Activated T-helper 17 cell treated with anti-CD3 and anti-CD28 coated beads, Interleukin-2, amount 50 U/mL, for 72 hours (primary cell): Measurements from ENCODE around the gene NDE1. TPM values are rescaled to one million over a fixed set of nuclear protein-coding genes. Genes with fewer than 3 reads are reported as not detected.
"Not testable (repeated sequence)": the region's sequence is repeated elsewhere in the genome, so short reads cannot be mapped to it uniquely, and the experiment has no call there.

ENCODE experiments used
- ATAC-seq: fragments of 150-1000 bp; cut with Tn5 transposase; replicated peaks from 2 replicates; pipeline ENCODE4 v1.10.0; 2021; ENCODE audit warnings: mild to moderate bottlenecking, moderate library complexity
- H3K27ac Mint-ChIP-seq: one replicate; pipeline ENCODE4 v1.8.0; 2022; ENCODE audit warnings: mixed read lengths
- H3K27me3 Mint-ChIP-seq: one replicate; pipeline ENCODE4 v1.8.0; 2022; ENCODE audit warnings: mixed read lengths
- H3K36me3 Mint-ChIP-seq: one replicate; pipeline ENCODE4 v1.8.0; 2022; ENCODE audit warnings: low read depth, mild to moderate bottlenecking, mixed read lengths
- H3K4me1 Mint-ChIP-seq: one replicate; pipeline ENCODE4 v1.8.0; 2022; ENCODE audit warnings: mixed read lengths
- H3K4me3 Mint-ChIP-seq: one replicate; pipeline ENCODE4 v1.8.0; 2022; ENCODE audit warnings: mild to moderate bottlenecking, mixed read lengths
- H3K9me3 Mint-ChIP-seq: one replicate; pipeline ENCODE4 v1.8.0; 2022; ENCODE audit warnings: mixed read lengths
- total RNA-seq, 2 donors: library from RNA; stranded (reverse); gene quantifications; one replicate each; pipeline ENCODE4 v1.2.3, GENCODE V29; 2022

Gene NDE1
- total RNA-seq, 2 donors from 2014 or later: 112 to 117 TPM

- peak overlapping the region; percentile 21 for H3K27ac Mint-ChIP-seq
- H3K4me1 Mint-ChIP-seq: peaks cover 7% of the 10 kb centered on the region
- H3K36me3 Mint-ChIP-seq: peaks cover 57% of the 10 kb centered on the region
- no peaks in the 10 kb centered on the region for H3K9me3 Mint-ChIP-seq
- H3K4me3 Mint-ChIP-seq: peak overlapping the region; percentile 99
- H3K27me3 Mint-ChIP-seq: no peaks in the 10 kb centered on the region
- ATAC-seq: no peak
Observed at GRCh38 chr16:15652293-15653001, 2.4 kb downstream of the NDE1 start.

- Mint-ChIP-seq H3K4me3 (peak overlapping the region; percentile 99), H3K9me3 (no peaks in the 10 kb centered on the region), H3K36me3 (peaks cover 61% of the 10 kb centered on the region), H3K4me1 (peaks cover 12% of the 10 kb centered on the region), H3K27ac (peak overlapping the region; percentile 21), H3K27me3 (no peaks in the 10 kb centered on the region)
- ATAC-seq: no peak
Observed at GRCh38 chr16:15653227-15653626, 3.2 kb downstream of the NDE1 start.

GRCh38 chr16:15654591-15654990 is 4.5 kb downstream of the NDE1 start:
- Mint-ChIP-seq H3K27ac (no peak overlapping the region), H3K9me3 (no peaks in the 10 kb centered on the region), H3K36me3 (peaks cover 67% of the 10 kb centered on the region), H3K4me3 (no peak overlapping the region), H3K27me3 (no peaks in the 10 kb centered on the region), H3K4me1 (peaks cover 18% of the 10 kb centered on the region)
- no peak for ATAC-seq

GRCh38 chr16:15655561-15655960 is 5.5 kb downstream of the NDE1 start:
- H3K9me3 Mint-ChIP-seq, H3K4me3 Mint-ChIP-seq, H3K27ac Mint-ChIP-seq, H3K27me3 Mint-ChIP-seq, ATAC-seq: not testable (repeated sequence)
- H3K4me1 Mint-ChIP-seq: peaks cover 21% of the 10 kb centered on the region
- peaks cover 73% of the 10 kb centered on the region for H3K36me3 Mint-ChIP-seq

DNA sequence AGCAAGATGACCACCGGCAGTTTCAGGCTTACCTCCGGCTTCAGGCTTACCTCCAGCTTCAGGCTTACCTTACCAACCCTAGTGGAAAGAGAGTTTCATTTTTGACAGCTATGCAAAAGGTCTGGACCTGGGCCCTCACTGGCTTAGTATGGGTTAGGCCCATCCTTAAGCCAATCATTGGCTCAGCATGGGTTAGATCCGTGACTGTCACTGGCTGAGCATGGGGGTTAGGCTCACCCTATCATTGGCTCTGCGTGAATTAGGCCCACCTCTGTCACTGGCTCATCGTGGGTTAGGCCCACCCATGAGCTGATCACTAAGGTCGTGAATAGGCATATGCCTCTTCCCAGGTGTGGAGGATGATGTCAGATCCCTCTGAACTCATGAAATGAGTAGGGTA is 8.1 kb downstream of the NDE1 start:
- Mint-ChIP-seq H3K27me3 (no peaks in the 10 kb centered on the region), H3K27ac (peak overlapping the region; percentile 74), H3K4me1 (peaks cover 24% of the 10 kb centered on the region), H3K9me3 (no peaks in the 10 kb centered on the region), H3K36me3 (peaks cover 73% of the 10 kb centered on the region), H3K4me3 (no peak overlapping the region)
- ATAC-seq: no peak

GRCh38 chr16:15658556-15658955 is 8.5 kb downstream of the NDE1 start:
- H3K27me3 Mint-ChIP-seq: no peaks in the 10 kb centered on the region
- H3K36me3 Mint-ChIP-seq: peaks cover 73% of the 10 kb centered on the region
- peak overlapping the region; percentile 60 for H3K27ac Mint-ChIP-seq
- H3K4me1 Mint-ChIP-seq: peaks cover 22% of the 10 kb centered on the region
- H3K9me3 Mint-ChIP-seq: no peaks in the 10 kb centered on the region
- peak overlapping the region; percentile 35 for H3K4me3 Mint-ChIP-seq
- no peak for ATAC-seq

DNA sequence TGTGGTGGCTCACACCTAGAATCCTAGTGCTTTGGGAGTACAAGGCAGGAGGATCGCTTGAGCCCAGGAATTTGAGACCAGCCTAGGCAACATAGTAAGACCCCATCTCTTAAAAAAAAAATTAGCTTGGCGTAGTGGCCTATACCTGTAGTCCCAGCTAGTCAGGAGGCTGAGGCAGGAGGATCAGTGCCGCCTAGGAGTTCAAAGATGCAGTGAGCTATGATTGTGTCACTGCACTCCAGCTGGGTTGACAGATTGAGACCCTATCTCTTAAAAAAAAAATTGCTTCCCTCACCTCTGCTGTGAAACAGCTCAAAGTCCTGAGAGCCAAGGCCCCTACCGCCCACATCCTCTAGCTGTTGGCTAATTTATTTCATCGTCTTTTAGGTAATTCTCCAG is 10.2 kb downstream of the NDE1 start:
- H3K4me3 Mint-ChIP-seq: no peak overlapping the region
- peaks cover 22% of the 10 kb centered on the region for H3K4me1 Mint-ChIP-seq
- ATAC-seq: no peak
- peaks cover 81% of the 10 kb centered on the region for H3K36me3 Mint-ChIP-seq
- H3K9me3 Mint-ChIP-seq: no peaks in the 10 kb centered on the region
- peak overlapping the region; percentile 23 for H3K27ac Mint-ChIP-seq
- H3K27me3 Mint-ChIP-seq: no peaks in the 10 kb centered on the region

DNA sequence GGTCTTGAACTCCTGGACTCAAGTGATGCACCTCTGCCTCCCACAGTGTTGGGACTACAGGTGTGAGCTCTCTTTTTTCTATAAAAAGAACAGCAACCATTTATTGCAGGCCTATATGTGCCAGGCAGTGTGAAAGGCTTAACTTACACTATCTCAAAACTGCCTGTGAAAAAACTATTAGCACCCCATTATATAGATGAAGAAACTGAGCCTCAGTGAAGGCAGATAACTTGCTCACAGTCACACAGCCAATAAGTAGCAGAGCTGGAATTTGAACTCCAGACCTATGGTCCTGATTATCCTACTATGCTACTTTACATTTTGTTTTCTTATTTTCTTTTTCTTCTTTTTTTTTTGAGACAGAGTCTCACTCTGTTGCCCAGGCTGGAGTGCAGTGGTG is 15.1 kb downstream of the NDE1 start:
- ATAC-seq: no peak
- Mint-ChIP-seq H3K36me3 (peaks cover 100% of the 10 kb centered on the region), H3K4me1 (peaks cover 15% of the 10 kb centered on the region)

GRCh38 chr16:15667091-15667742 is 17.2 kb downstream of the NDE1 start:
- no peaks in the 10 kb centered on the region for H3K27me3 Mint-ChIP-seq
- no peak overlapping the region for H3K27ac Mint-ChIP-seq
- H3K36me3 Mint-ChIP-seq: peaks cover 97% of the 10 kb centered on the region
- no peak overlapping the region for H3K4me3 Mint-ChIP-seq
- H3K9me3 Mint-ChIP-seq: no peaks in the 10 kb centered on the region
- ATAC-seq: no peak
- peaks cover 11% of the 10 kb centered on the region for H3K4me1 Mint-ChIP-seq

More for the DNA sequence above, 15.1 kb downstream of the NDE1 start:
- Mint-ChIP-seq H3K27me3 (no peaks in the 10 kb centered on the region), H3K27ac (no peak overlapping the region), H3K4me3 (no peak overlapping the region), H3K9me3 (no peaks in the 10 kb centered on the region)

DNA sequence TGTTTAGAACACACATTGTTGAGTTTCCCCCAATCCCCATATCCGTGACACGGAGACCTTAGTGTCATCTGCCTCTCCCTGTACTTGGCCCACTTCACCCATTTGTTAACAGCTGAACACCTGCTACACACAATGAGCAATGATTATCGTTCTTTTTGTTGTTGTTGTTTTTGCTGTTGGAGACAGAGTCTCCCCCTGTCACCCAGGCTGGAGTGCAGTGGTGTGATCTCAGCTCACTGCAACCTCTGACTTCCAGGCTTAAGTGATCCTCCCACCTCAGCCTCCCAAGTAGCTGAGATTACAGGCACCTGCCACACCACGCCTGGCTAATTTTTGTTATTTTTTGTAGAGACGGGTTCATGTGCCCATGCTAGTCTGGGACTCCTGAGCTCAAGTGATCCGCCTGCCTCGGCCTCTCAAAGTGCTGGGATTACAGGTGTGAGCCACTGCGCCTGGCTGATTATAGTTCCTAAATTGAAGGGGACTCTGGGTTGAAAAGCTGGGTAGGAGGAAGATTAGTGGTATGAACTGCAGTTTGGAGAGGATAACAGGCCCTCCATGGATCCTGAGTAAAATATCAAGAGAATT is 21.6 kb downstream of the NDE1 start:
- Mint-ChIP-seq H3K9me3 (no peaks in the 10 kb centered on the region), H3K4me3 (peak overlapping the region; percentile 71), H3K36me3 (peaks cover 95% of the 10 kb centered on the region), H3K27me3 (no peaks in the 10 kb centered on the region), H3K4me1 (peaks cover 31% of the 10 kb centered on the region), H3K27ac (peak overlapping the region; percentile 89)
- ATAC-seq: no peak

DNA sequence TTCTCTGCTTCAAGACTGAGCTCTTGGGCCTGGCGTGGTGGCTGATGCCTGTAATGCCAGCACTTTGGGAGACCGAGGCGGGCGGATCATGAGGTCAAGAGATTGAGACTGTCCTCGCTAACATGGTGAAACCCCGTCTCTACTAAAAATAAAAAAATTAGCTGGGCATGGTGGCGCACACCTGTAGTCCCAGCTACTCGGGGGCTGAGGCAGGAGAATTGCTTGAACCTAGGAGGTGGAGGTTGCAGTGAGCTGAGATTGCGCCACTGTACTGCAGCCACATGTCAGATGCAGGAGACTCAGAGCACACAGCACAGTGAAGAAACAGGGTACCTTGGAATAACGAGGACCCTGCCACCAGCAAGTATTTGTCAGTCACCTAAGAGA is 22.1 kb downstream of the NDE1 start:
- Mint-ChIP-seq H3K27ac (peak overlapping the region; percentile 89), H3K36me3 (peaks cover 95% of the 10 kb centered on the region), H3K4me1 (peaks cover 31% of the 10 kb centered on the region), H3K4me3 (peak overlapping the region; percentile 71)
- H3K27me3 Mint-ChIP-seq, H3K9me3 Mint-ChIP-seq: not testable (repeated sequence)
- peak; percentile 4 for ATAC-seq

DNA sequence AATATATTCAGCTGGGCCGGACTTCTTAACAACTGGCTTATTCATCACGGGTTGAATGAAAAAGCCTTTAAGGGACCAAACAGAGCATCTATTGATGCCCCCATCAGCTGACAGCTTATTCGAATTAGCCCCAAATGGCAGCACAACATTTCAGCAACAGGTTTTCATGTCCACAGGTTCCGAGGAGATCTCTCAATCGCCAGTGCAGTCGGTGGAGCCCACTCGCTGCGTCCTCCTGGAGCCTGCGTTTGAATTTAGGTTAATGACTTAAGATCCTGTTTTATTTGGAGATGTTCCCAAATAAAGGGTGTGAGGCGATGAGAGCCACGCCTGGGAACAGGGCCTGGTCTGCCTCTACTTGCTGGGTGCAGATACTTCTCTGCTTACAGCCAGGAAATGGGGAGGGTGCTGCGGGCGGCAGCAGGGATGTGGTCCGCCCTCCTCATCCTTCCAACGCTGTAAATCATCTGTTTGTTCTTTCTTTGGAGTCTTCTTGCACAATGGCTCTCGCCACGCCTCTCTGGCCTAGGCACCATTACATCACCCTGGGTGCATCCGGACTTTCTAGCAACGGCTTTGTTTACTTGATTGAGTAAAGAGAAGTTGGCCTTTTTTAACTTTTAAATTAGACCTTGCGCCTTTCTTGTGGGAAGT is 22.6 kb downstream of the NDE1 start:
- Mint-ChIP-seq H3K36me3 (peaks cover 93% of the 10 kb centered on the region), H3K27me3 (no peaks in the 10 kb centered on the region), H3K4me3 (peak overlapping the region; percentile 71), H3K27ac (peak overlapping the region; percentile 89), H3K9me3 (no peaks in the 10 kb centered on the region), H3K4me1 (peaks cover 31% of the 10 kb centered on the region)
- peak; percentile 96 for ATAC-seq

DNA sequence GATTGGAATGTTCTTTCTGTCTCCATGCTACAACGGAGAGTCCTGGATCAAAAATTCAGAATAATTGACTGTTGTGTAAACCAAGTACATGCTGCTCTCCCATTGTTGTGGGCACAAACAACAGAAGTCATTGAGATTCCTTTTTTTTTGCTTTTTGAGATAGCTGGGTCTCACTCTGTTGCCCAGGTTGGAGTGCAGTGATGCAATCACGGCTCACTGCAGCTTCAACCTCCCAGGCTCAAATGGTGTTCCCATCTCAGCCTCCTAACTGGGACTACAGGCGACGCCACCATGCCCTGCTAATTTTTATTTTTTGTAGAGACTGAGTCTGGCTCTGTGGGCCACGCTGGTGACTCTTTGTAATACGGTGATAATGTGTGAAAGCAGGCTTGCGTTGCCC is 24.5 kb downstream of the NDE1 start:
- peak overlapping the region; percentile 71 for H3K4me3 Mint-ChIP-seq
- H3K27me3 Mint-ChIP-seq: no peaks in the 10 kb centered on the region
- peaks cover 93% of the 10 kb centered on the region for H3K36me3 Mint-ChIP-seq
- H3K9me3 Mint-ChIP-seq: no peaks in the 10 kb centered on the region
- H3K27ac Mint-ChIP-seq: peak overlapping the region; percentile 89
- ATAC-seq: no peak
- peaks cover 31% of the 10 kb centered on the region for H3K4me1 Mint-ChIP-seq

DNA sequence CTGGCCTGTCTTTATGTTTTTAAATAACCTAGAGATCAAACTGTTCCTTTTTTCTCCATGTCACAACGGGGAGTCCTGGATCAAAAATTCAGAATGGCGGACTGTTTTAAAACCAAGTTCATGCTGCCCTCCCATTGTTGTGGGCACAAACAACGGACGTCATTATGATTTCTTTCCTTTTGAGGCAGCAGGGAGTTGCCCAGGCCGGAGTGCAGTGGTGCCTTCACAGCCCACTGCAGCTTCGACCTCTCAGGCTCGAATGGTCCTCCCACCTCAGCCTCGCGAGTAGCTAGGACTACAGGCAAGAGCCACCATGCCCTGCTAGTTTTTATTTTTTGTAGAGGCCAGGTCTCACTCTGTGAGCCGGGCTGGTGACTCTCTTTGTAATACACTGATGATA is 26.5 kb downstream of the NDE1 start:
- H3K4me1 Mint-ChIP-seq: peaks cover 26% of the 10 kb centered on the region
- peak overlapping the region; percentile 12 for H3K27ac Mint-ChIP-seq
- H3K4me3 Mint-ChIP-seq: no peak overlapping the region
- no peaks in the 10 kb centered on the region for H3K27me3 Mint-ChIP-seq
- no peaks in the 10 kb centered on the region for H3K9me3 Mint-ChIP-seq
- H3K36me3 Mint-ChIP-seq: peaks cover 92% of the 10 kb centered on the region
- ATAC-seq: no peak
